HepG2 (cell line): ENCODE data around the gene MORC1. TPM values are rescaled to one million over a fixed set of nuclear protein-coding genes. Genes with fewer than 3 reads are reported as not detected.

Experiments used
- ATAC-seq: fragments of 200-7000 bp; cut with Tn5 transposase; 3 replicates; pipeline ENCODE4 v1.9.1; 2020; ENCODE audit warnings: mild to moderate bottlenecking, moderate library complexity
- BruUV-seq: library from RNA; stranded (reverse); fragments of 400-500 nt; replicated peaks from 2 replicates; lab custom pipeline; 2021; lab: Mats Ljungman, UMichigan
- CTCF ChIA-PET: fragments of 300-600 bp; formaldehyde crosslinking; extraction: SDS; loops from one replicate; lab custom pipeline; 2021; ENCODE audit warnings: low total read pairs, inconsistent platforms, low intra/inter-chr PET ratio; lab: Yijun Ruan, JAX
- POLR2A ChIA-PET: fragments of 350-600 bp; sonication (Branson Sonifier 250); formaldehyde crosslinking; loops from one replicate; lab custom pipeline; 2020; ENCODE audit warnings: antibody characterized with exemption, inconsistent platforms; lab: Yijun Ruan, JAX
- DNase-seq: peaks from one replicate; pipeline ENCODE4 v3.0.0-alpha.2; 2015; ENCODE audit warnings: low spot score
- FAIRE-seq: peaks from 3 replicates; lab custom pipeline; 2011; peaks lifted over from hg19 to GRCh38; lab: Jason Lieb, UNC
- H2AFZ ChIP-seq: one replicate; pipeline ENCODE4 v1.6.1; 2011; ENCODE audit warnings: low read length, inconsistent platforms
- H3K27ac ChIP-seq: fragments of 300-600 bp; 3 replicates; pipeline ENCODE4 v1.8.0; 2011; ENCODE audit warnings: mixed run types, mild to moderate bottlenecking, mixed read lengths, low read length, inconsistent platforms; ENCODE audit not compliant: insufficient read depth; ENCODE audit errors: extremely low read length
- H3K27me3 ChIP-seq, 2 experiments: fragments of 200-600 bp in 1 of 2; 2 replicates in 1 of 2; 3 replicates in 1 of 2; pipeline versions ENCODE4 v1.6.0 to v1.8.0; 2011; ENCODE audit warnings: low read length in 2 of 2, mild to moderate bottlenecking in 2 of 2, moderate library complexity in 2 of 2, inconsistent platforms in 1 of 2; ENCODE audit not compliant: insufficient read depth in 2 of 2, control insufficient read depth in 1 of 2
- H3K36me3 ChIP-seq, 2 experiments: fragments of 200-600 bp in 1 of 2; replicated peaks in 1 of 2; 2 replicates in 1 of 2; 3 replicates in 1 of 2; pipeline versions ENCODE4 v1.5.1 to v1.8.0; 2011; ENCODE audit warnings: low read length in 2 of 2, inconsistent platforms in 1 of 2; ENCODE audit not compliant: insufficient read depth in 2 of 2, control insufficient read depth in 1 of 2
- H3K4me1 ChIP-seq: 2 replicates; pipeline ENCODE4 v1.5.1; 2012; ENCODE audit warnings: low read length, inconsistent platforms; ENCODE audit not compliant: insufficient read depth
- H3K4me2 ChIP-seq: 2 replicates; pipeline ENCODE4 v1.6.0; 2011; ENCODE audit warnings: low read depth, low read length, inconsistent platforms
- H3K4me3 ChIP-seq, 3 experiments: fragments of 200-600 bp in 1 of 3; sonication (generic), shearing (Covaris generic) in 1 of 3; replicated peaks in 1 of 3; 2 replicates each; pipeline ENCODE4 v1.5.1; 2011 to 2016; ENCODE audit warnings: low read length in 3 of 3, inconsistent platforms in 2 of 3, low read depth in 2 of 3, mild to moderate bottlenecking in 2 of 3, control low read depth in 1 of 3, mixed read lengths in 1 of 3; ENCODE audit not compliant: insufficient read depth in 1 of 3
- H3K79me2 ChIP-seq: one replicate; pipeline ENCODE4 v1.6.1; 2011; ENCODE audit warnings: low read length, inconsistent platforms; ENCODE audit not compliant: insufficient read depth
- H3K9ac ChIP-seq: 2 replicates; pipeline ENCODE4 v1.6.0; 2011; ENCODE audit warnings: mild to moderate bottlenecking, low read depth, low read length, inconsistent platforms; ENCODE audit not compliant: insufficient read depth
- H3K9me3 ChIP-seq: 2 replicates; pipeline ENCODE4 v1.5.1; 2012; ENCODE audit warnings: mild to moderate bottlenecking, low read length
- H4K20me1 ChIP-seq: 2 replicates; pipeline ENCODE4 v1.6.0; 2011; ENCODE audit warnings: inconsistent platforms, mild to moderate bottlenecking, low read length, moderate library complexity; ENCODE audit not compliant: insufficient read depth
- GMEB1 ChIP-seq: sonication (generic); formaldehyde crosslinking; IDR thresholded peaks from 2 replicates; pipeline ENCODE4 v1.5.1; 2020; ENCODE audit warnings: missing genetic modification reagents, mild to moderate bottlenecking, borderline replicate concordance
- HDAC1 ChIP-seq: sonication (generic); formaldehyde crosslinking; IDR thresholded peaks from 2 replicates; pipeline ENCODE4 v1.5.1; 2020; ENCODE audit warnings: mild to moderate bottlenecking, missing genetic modification reagents
- MED13 ChIP-seq: sonication (generic); formaldehyde crosslinking; IDR thresholded peaks from 2 replicates; pipeline ENCODE4 v1.5.0; 2020; ENCODE audit warnings: missing genetic modification reagents
- POLR2G ChIP-seq: fragments of 200-400 bp; formaldehyde crosslinking; IDR thresholded peaks from 2 replicates; pipeline ENCODE4 v1.6.1; 2018; ENCODE audit warnings: mild to moderate bottlenecking, low read depth, low read length, moderate library complexity
- ZNF329 ChIP-seq: sonication (generic); formaldehyde crosslinking; IDR thresholded peaks from 2 replicates; pipeline ENCODE4 v1.9.0; 2021; ENCODE audit warnings: low read depth, mild to moderate bottlenecking, missing genetic modification reagents
- ZNF784 ChIP-seq: sonication (generic); formaldehyde crosslinking; IDR thresholded peaks from 2 replicates; pipeline ENCODE4 v1.5.1; 2020; ENCODE audit warnings: missing genetic modification reagents, mild to moderate bottlenecking, borderline replicate concordance
- WGBS: methylation state at CpG from one replicate; pipeline ENCODE4 v1.1.6; 2017; ENCODE audit warnings: low lambda C conversion rate; 5-methylcytosine and 5-hydroxymethylcytosine counted together
- in situ Hi-C: cut with HindIII; loops from 2 replicates; pipeline ENCODE4 v1.10.0; 2017; ENCODE audit warnings: low pct_unique_long_range_greater_than_20kb; ENCODE audit not compliant: extremely low pct_ligation_motif_present
- intact Hi-C: fragments of 100-400 bp; cut with micrococcal nuclease; formaldehyde crosslinking; loops from one replicate; pipeline ENCODE4 v1.10.0; 2022; ENCODE audit not compliant: unreplicated experiment
- polyA plus RNA-seq, 8 experiments: library from polyadenylated mRNA; depleted of rRNA in 3 of 8; stranded (reverse) in 7 of 8; unstranded in 1 of 8; fragments of >200 nt; fragmentation: Illumina TruSeq in 4 of 8; extraction: Trizol in 4 of 8; gene quantifications; 2 replicates each; pipeline versions ENCODE4 v1.2.1 to v1.2.3, GENCODE V29; 2011 to 2016; ENCODE audit warnings: low read depth in 4 of 8, missing spikeins in 1 of 8, mixed read lengths in 1 of 8; ENCODE audit not compliant: insufficient read depth in 1 of 8
- total RNA-seq, 5 experiments: library from RNA; depleted of rRNA; stranded (reverse); fragments of >200 nt; fragmentation: Illumina TruSeq; extraction: Trizol; gene quantifications; 2 replicates each; pipeline ENCODE4 v1.2.3, GENCODE V29; 2016; ENCODE audit warnings: low read depth in 1 of 5

MORC1 gene
- total and polyA plus RNA-seq, 2 of the 13 experiments (the other 11 are each of a cell fraction or from before 2014, with no cell fraction given) = not detected

GRCh38 chr3:108940568-108941263 is 177.2 kb downstream of the MORC1 start:
- ChIA-PET POLR2A (no interaction called here), CTCF (no interaction called here)
- no peaks in the 10 kb centered on the region for H4K20me1 ChIP-seq
- peak; percentile 2 for DNase-seq
- in situ Hi-C loops (no loop called here), intact Hi-C loops (no loop called here)
- no TSS peak for BruUV-seq
- no peaks in the 10 kb centered on the region for H3K79me2 ChIP-seq
- H3K27me3 ChIP-seq = no peaks in the 10 kb centered on the region
- H3K36me3 ChIP-seq = no peaks in the 10 kb centered on the region
- no peak overlapping the region for H3K4me2 ChIP-seq
- FAIRE-seq = no peak
- H3K9ac ChIP-seq = no peak overlapping the region
- no peak overlapping the region for H3K4me3 ChIP-seq
- WGBS = 3% methylated on average over 5 of the region's 5 CpGs
- H2AFZ ChIP-seq = no peak overlapping the region
- no peaks in the 10 kb centered on the region for H3K9me3 ChIP-seq
- TF ChIP-seq GMEB1 (no peak), POLR2G (no peak), HDAC1 (no peak), ZNF784 (CRISPR knock-in tag) (no peak), MED13 (no peak), ZNF329 (CRISPR knock-in tag) (no peak)
- no peak overlapping the region for H3K27ac ChIP-seq
- ATAC-seq = no peak
- no peaks in the 10 kb centered on the region for H3K4me1 ChIP-seq
